Mucosa of descending colon (tissue), 3 donors: ENCODE measurements around the gene ZNF263. TPM values are rescaled to one million over a fixed set of nuclear protein-coding genes. Genes with fewer than 3 reads are reported as not detected.
A peak's percentile ranks its signal among the peaks of the same experiment; 100 is the strongest.

Source experiments
- ATAC-seq: fragments of 200-7000 bp; cut with Tn5 transposase; one replicate; pipeline ENCODE4 v1.9.1; 2020; ENCODE audit warnings: mild to moderate bottlenecking, moderate library complexity
- DNase-seq, 3 donors: peaks; one replicate each; pipeline ENCODE4 v3.0.0-alpha.2; 2020
- H3K36me3 ChIP-seq: fragments of 200-600 bp; one replicate; pipeline ENCODE4 v1.8.0; 2021; ENCODE audit warnings: low read depth, mild to moderate bottlenecking
- H3K4me1 ChIP-seq: fragments of 200-600 bp; one replicate; pipeline ENCODE4 v1.8.0; 2021; ENCODE audit warnings: low read depth, mild to moderate bottlenecking
- H3K4me3 ChIP-seq: fragments of 200-600 bp; one replicate; pipeline ENCODE4 v1.8.0; 2021; ENCODE audit warnings: mild to moderate bottlenecking
- H3K9me3 ChIP-seq: fragments of 200-600 bp; one replicate; pipeline ENCODE4 v1.8.0; 2021; ENCODE audit warnings: mild to moderate bottlenecking
- intact Hi-C, 2 donors: fragments of 100-400 bp; cut with DNase I in 1 of 2; cut with micrococcal nuclease in 1 of 2; formaldehyde crosslinking; loops; one replicate each; pipeline versions ENCODE4 v1.11.0 to v1.11.1; 2022; cut with DNase I, micrococcal nuclease
- total RNA-seq, 3 donors: library from RNA; stranded (reverse); fragmentation: NEBNext Ultra II Directional in 2 of 3; extraction: Animal tissue kit (Norgen Biotek cat#: 25700) in 2 of 3; gene quantifications; one replicate each; pipeline versions ENCODE4 v1.2.1 to v1.2.4, GENCODE V29; 2021 to 2023
- TF ChIP-seq, protein P1 (sequence below): fragments of 200-600 bp; IDR thresholded peaks from one replicate; pipeline ENCODE4 v1.8.0; 2022; ENCODE audit warnings: antibody characterized with exemption, mild to moderate bottlenecking
- donor health status: DM: no; HTN: no; CAD: no; lungs with moderate emphysema.
- donor health status: DM: no; HTN: no; CAD: no.
- donor health status: DM: no; HTN: yes; CAD: no.

ZNF263 gene
- total RNA-seq, 3 donors from 2014 or later, result 20.6 to 24.6 (median 21.0) TPM

- DNase-seq (no peak), ATAC-seq (no peak)
- H3K9me3 ChIP-seq, result peaks cover 88% of the 10 kb centered on the region
- TF ChIP-seq, protein P1, sequence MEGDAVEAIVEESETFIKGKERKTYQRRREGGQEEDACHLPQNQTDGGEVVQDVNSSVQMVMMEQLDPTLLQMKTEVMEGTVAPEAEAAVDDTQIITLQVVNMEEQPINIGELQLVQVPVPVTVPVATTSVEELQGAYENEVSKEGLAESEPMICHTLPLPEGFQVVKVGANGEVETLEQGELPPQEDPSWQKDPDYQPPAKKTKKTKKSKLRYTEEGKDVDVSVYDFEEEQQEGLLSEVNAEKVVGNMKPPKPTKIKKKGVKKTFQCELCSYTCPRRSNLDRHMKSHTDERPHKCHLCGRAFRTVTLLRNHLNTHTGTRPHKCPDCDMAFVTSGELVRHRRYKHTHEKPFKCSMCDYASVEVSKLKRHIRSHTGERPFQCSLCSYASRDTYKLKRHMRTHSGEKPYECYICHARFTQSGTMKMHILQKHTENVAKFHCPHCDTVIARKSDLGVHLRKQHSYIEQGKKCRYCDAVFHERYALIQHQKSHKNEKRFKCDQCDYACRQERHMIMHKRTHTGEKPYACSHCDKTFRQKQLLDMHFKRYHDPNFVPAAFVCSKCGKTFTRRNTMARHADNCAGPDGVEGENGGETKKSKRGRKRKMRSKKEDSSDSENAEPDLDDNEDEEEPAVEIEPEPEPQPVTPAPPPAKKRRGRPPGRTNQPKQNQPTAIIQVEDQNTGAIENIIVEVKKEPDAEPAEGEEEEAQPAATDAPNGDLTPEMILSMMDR, result no peak
- H3K36me3 ChIP-seq, result peaks cover 7% of the 10 kb centered on the region
- H3K4me3 ChIP-seq, result no peak overlapping the region
- H3K4me1 ChIP-seq, result no peaks in the 10 kb centered on the region
- intact Hi-C loops, result no loop called here
Measured at GRCh38 chr16:3295783-3296182, 12.5 kb downstream of the ZNF263 start.

- intact Hi-C loops, result loop anchor here in 1 of 2 donors (10.0 kb wide), 1 partner anchor 90 kb away; no protein-coding TSS in a partner anchor
- peaks cover 4% of the 10 kb centered on the region for H3K4me1 ChIP-seq
- DNase-seq, result no peak
- peaks cover 82% of the 10 kb centered on the region for H3K9me3 ChIP-seq
- no peak overlapping the region for H3K4me3 ChIP-seq
- TF ChIP-seq, protein P1, result no peak
- ATAC-seq, result no peak
- H3K36me3 ChIP-seq, result peaks cover 8% of the 10 kb centered on the region
Measured at GRCh38 chr16:3304370-3304769, 21.1 kb downstream of the ZNF263 start.

GRCh38 chr16:3305109-3306068 is 22.1 kb downstream of the ZNF263 start, which contains the start of the genes TIGD7 and ZNF75A:
Gene TIGD7, minus strand, starts transcription at chr16:3305430. Its CDS starts 4,816 bp downstream, at chr16:3300614.
Gene ZNF75A, plus strand, starts transcription at chr16:3305497. Its CDS starts 2,932 bp downstream, at chr16:3308429.
- peaks cover 8% of the 10 kb centered on the region for H3K36me3 ChIP-seq
- peaks cover 4% of the 10 kb centered on the region for H3K4me1 ChIP-seq
- H3K4me3 ChIP-seq, result peak within 1 kb of the TSS; percentile 77
- ATAC-seq, result peak; percentile 99
- DNase-seq, result peak; percentile 88 to 90 (median 88)
- TF ChIP-seq, protein P1, result peak; percentile 23
- H3K9me3 ChIP-seq, result peaks cover 82% of the 10 kb centered on the region
- intact Hi-C loops, result loop anchor here in 1 of 2 donors (10.0 kb wide), 1 partner anchor 89 kb away; no protein-coding TSS in a partner anchor

- intact Hi-C loops, result loop anchor here in 1 of 2 donors (10.0 kb wide), 1 partner anchor 89 kb away; no protein-coding TSS in a partner anchor
- ATAC-seq (no peak), DNase-seq (no peak)
- Histone ChIP-seq H3K4me1 (peaks cover 4% of the 10 kb centered on the region), H3K4me3 (peak overlapping the region; percentile 77), H3K36me3 (peaks cover 8% of the 10 kb centered on the region), H3K9me3 (peaks cover 84% of the 10 kb centered on the region)
- TF ChIP-seq, protein P1, result no peak
Measured at GRCh38 chr16:3306078-3306477, 22.8 kb downstream of the ZNF263 start.

DNA sequence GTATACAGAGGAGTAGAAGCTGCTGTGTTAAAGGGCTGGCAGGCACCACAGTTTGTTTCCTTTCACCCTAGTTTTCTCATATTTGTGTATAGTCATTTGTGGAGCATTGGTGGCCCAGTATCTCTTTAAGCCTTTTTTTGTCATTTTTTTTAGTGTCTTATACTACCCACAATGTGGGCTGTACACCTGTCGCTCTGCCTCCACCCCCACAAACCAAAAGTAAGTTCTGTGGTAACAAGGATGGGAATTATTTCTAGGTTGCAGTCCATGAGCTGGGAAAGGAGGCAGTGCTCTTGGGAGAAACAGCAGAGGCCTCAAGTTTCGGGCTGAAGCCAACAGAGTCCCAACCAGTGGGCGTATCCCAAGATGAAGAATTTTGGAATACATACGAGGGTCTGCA is 28.2 kb downstream of the ZNF263 start:
- no peak for ATAC-seq
- H3K9me3 ChIP-seq, result peaks cover 97% of the 10 kb centered on the region
- no peak for DNase-seq
- no peaks in the 10 kb centered on the region for H3K4me1 ChIP-seq
- H3K4me3 ChIP-seq, result no peak overlapping the region
- intact Hi-C loops, result loop anchor here in 1 of 2 donors (10.0 kb wide), 1 partner anchor 83 kb away; no protein-coding TSS in a partner anchor
- TF ChIP-seq, protein P1, result no peak
- H3K36me3 ChIP-seq, result peaks cover 8% of the 10 kb centered on the region
